CD4-positive, alpha-beta T cell treated with Interleukin-1 beta for 1 hour (primary cell): Measurements from ENCODE around the gene ALKBH5.
A peak's percentile ranks its signal among the peaks of the same experiment; 100 is the strongest.

ENCODE experiments used
- DNase-seq, 2 donors: peaks; one replicate each; pipeline ENCODE4 v3.0.0-alpha.2; 2020 to 2022

The ALKBH5 gene

GRCh38 chr17:18247613-18248001 lies 64.0 kb downstream of the ALKBH5 start:
- DNase-seq: no peak

- DNase-seq: peak; percentile 72 to 75
Measured at GRCh38 chr17:18248300-18248731, 64.7 kb downstream of the ALKBH5 start.

- no peak for DNase-seq
Measured at GRCh38 chr17:18248811-18249210, 65.2 kb downstream of the ALKBH5 start.

- DNase-seq: no peak
Measured at GRCh38 chr17:18250259-18250658, 66.6 kb downstream of the ALKBH5 start.

GRCh38 chr17:18250708-18251107 lies 67.1 kb downstream of the ALKBH5 start:
- DNase-seq: no peak

GRCh38 chr17:18251204-18251603 lies 67.6 kb downstream of the ALKBH5 start:
- DNase-seq: no peak

GRCh38 chr17:18252160-18252559 lies 68.5 kb downstream of the ALKBH5 start:
- DNase-seq: no peak

- no peak for DNase-seq
Measured at GRCh38 chr17:18253187-18253884, 69.7 kb downstream of the ALKBH5 start.

- DNase-seq: no peak
Measured at GRCh38 chr17:18253947-18254821, 70.6 kb downstream of the ALKBH5 start.

- DNase-seq: no peak
Measured at GRCh38 chr17:18254888-18255649, 71.4 kb downstream of the ALKBH5 start.

GRCh38 chr17:18256351-18256750 lies 72.7 kb downstream of the ALKBH5 start:
- DNase-seq: no peak

- no peak for DNase-seq
Measured at GRCh38 chr17:18256776-18257175, 73.1 kb downstream of the ALKBH5 start.

- DNase-seq: peak in 1 of 2 donors; percentile 27
Measured at GRCh38 chr17:18257268-18257981, 73.8 kb downstream of the ALKBH5 start.

- peak; percentile 40 to 68 for DNase-seq
Measured at GRCh38 chr17:18257982-18258355, 74.3 kb downstream of the ALKBH5 start.

GRCh38 chr17:18258356-18259038 lies 74.9 kb downstream of the ALKBH5 start, which contains the start of gene FLII:
Gene FLII, minus strand, starts transcription at chr17:18258738. Its CDS starts 48 bp downstream, at chr17:18258690.
- peak; percentile 46 to 58 for DNase-seq
